Germinal center (tissue), 1 donor: ENCODE results near the gene ERCC5.

Experiments used
- DNase-seq: peaks from one replicate; pipeline ENCODE4 v3.0.0; 2012; ENCODE audit warnings: mixed read lengths, low spot score

The ERCC5 gene

GRCh38 chr13:102845630-102846260 is at the start of gene ERCC5:
ERCC5 (plus strand) TSS chr13:102846032; CDS start chr13:102846267, 235 bp downstream.
- peak; percentile 74 for DNase-seq

- peak; percentile 70 for DNase-seq
These were observed 47.0 kb upstream of the ERCC5 start, which contains the start of the genes BIVM and POGLUT2 for GRCh38 chr13:102798581-102799425. BIVM (plus strand) TSS chr13:102799119; CDS start chr13:102807268, 8,149 bp downstream. POGLUT2 (minus strand) TSS chr13:102798976; CDS start chr13:102798670, 306 bp downstream.

- peak; percentile 15 for DNase-seq
These were observed 46.2 kb upstream of the ERCC5 start for GRCh38 chr13:102799426-102800144.

DNA sequence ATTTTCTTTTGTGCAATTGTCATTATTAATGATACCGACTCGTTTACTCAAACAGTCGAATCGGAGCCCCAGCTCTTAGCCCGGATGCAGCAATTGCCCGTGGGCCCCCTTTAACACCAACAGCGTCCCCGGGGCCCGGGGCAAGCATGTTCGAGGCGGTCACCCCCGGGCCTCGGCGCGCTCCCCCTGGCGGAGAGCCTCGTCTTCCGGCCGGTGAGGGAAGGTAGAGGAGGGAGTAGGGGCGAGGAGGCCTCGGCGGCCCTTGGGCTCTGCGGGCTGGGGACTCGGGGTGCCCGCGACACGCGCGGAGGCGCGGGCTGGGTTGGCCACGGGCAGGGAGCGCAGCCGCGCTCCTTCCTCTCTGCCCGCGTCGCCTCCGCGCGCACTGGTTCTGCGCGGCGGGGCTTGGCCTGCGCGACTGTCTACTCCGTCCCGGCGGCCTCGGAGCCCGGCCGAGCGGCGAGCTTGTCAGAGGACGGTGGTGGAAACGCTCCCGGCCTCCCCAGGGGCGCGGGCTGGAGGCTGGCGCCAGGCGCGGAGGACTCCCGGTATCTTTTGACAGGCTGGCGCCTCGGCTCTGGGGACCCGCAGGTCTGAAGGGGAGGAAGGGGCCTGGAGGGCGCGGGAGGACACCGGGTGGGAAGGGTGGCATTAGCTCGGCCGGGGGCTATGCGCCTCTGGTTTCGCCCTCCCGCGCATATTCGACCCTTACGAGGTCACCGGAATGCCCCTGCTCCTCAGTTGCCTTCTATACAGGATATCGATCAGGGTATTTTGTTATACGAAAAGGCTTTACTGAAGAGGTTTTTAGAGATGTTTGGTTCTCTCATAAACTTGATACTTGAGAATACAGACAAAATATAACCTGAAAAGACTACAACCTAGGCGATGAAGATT is 45.4 kb upstream of the ERCC5 start:
- DNase-seq = peak; percentile 83

GRCh38 chr13:102805680-102806079 is 40.2 kb upstream of the ERCC5 start:
- no peak for DNase-seq

DNA sequence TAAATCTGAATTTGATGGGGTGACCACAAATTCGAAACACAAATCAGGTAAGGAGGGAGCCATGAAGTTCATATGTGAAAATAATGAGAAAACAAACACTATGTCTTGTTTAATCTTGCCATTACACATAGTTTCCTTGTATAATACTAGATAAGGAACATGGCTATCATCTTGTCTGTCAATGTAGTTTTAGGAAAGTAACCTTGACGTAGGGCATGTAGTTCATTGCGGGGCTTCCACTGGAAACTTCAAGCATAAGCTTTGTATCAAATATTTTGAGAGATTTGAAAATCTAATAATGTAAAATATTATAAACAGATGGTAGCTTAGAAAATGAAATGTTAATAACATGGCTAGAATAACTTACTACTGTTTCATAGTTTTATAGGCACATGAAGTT is 38.1 kb upstream of the ERCC5 start:
- DNase-seq = no peak

DNA sequence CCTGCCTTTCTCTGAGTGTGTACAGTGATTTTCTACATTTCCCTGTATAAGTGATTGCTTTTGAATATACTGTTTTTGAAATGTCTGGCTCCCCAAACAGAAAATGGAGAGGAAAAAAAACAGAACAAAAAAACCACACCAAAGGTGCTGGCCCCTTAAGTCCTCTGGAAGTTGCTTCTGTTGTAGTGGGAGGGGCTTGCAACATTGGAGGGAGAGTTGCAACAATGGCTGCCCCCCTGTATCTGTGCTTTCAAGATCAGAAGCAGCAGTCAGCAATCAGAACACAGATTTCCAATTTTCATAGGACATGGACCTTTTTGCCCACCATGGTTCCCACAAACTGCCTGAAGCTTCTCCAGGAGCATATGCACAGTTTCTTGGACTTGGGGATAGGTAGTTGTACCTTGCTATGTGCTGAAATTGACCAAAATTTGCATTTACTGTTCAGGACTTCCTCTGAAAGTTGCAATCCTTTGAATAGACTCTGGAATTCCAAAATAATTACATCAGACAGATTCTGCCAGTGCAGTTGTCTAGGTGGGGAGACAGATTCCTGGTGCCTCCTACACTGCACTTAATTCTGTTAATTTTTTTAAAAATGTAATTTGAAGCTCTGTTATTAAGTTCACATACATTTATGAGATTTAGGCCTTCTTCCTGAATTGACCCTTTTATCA is 33.1 kb upstream of the ERCC5 start:
- DNase-seq = no peak

DNA sequence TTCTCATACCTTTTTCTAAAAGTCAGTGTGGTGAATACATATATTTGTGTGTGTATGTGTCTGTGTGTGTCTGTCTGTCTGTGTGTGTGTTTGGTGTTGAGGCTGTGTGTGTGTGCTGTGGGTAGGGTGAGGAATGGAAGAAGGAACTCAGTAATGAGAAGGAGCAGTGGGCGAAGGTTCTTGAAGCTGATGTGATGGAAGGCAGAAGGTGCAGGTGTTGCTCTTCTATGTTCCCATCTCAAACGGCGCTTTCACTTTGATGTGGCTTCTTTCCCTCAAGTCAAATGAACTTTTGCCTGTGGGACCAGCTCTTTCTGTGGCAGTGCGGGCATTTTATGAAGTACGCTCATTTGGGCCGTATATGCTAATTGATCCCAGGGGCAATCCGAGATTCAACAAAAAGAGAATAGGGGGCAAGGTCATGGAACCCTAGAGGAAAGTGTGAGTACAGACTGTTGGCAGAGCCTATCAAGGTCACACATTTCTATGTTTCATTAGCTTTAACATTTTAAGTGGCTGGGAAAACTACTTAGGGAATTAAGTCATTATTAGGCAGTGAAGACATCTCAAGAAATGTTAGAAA is 31.7 kb upstream of the ERCC5 start:
- no peak for DNase-seq

GRCh38 chr13:102814793-102815192 is 31.0 kb upstream of the ERCC5 start:
- no peak for DNase-seq

DNA sequence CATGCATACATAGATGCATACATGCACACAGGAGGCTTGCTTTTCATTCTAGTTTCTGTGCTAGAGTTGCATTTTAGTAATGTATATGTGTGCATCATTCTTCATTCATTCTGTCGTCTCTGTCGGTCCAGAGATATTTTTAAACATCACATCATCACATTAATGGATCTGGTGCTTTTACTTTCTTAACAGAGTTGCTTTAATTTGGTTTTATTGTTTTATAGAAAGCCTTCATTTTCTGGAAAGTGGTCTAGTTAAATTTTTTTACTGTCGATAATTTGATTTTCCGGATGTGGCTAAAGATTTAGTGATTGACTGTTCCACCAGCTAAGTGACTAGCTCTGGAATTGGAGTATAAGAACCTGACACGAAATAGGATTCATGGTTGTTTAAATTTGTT is 30.0 kb upstream of the ERCC5 start:
- no peak for DNase-seq

GRCh38 chr13:102816708-102817107 is 29.1 kb upstream of the ERCC5 start:
- DNase-seq = no peak

DNA sequence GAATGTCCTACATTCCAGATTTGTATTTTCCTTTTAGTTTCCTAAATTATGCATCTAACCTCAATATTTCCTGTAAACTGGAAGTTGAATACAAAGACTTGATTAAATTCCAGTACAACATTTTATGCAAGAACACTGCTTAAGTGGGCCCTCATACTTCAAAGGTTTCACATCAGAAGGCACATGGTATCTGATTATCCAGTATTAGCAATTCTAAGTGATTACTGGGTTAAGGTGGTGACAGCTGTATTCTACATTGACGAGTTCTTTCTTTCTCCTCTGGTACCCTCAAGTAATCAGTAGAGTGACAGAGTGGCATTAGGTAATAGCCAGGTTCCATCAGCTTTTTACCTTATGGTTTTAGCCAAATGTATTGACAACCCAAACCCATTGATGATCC is 28.6 kb upstream of the ERCC5 start:
- no peak for DNase-seq

DNA sequence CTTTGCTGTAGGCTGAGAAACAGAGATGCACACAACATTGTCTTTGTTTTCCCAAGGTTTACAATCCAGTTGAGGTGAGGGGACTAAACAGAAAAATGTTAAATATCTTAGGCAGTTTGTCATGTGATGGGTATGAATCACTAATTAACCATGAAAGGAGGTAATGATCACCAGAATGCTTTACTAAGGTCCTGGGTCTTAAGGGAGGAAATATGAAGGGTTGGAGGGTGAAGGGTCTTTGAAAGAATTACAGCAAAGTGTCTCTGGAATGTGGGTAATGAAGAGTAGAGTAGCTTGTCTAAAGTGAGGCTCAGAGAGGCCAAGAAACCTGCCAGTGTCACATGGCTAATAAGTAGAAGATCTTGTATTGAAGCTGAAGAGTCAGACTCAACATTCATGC is 27.9 kb upstream of the ERCC5 start:
- DNase-seq = no peak

DNA sequence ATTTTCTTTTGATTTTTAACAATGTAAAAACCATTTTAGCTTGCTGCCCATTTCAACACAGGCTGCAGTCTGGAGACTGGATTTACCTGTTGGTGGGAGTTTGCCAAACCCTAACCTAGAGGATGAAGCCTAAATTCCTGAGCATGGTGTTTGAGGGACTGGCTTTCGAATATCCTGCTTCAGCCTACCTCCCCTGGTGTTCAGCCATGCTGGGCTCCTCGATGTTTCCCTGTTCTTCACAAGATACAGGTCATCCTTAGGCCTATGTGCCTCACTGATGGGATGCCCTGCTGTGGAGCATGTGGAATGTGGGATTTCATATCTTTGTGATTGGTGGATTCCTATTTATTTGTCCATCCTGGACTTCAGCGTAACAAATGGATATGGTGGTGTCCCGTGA is 20.4 kb upstream of the ERCC5 start:
- no peak for DNase-seq

DNA sequence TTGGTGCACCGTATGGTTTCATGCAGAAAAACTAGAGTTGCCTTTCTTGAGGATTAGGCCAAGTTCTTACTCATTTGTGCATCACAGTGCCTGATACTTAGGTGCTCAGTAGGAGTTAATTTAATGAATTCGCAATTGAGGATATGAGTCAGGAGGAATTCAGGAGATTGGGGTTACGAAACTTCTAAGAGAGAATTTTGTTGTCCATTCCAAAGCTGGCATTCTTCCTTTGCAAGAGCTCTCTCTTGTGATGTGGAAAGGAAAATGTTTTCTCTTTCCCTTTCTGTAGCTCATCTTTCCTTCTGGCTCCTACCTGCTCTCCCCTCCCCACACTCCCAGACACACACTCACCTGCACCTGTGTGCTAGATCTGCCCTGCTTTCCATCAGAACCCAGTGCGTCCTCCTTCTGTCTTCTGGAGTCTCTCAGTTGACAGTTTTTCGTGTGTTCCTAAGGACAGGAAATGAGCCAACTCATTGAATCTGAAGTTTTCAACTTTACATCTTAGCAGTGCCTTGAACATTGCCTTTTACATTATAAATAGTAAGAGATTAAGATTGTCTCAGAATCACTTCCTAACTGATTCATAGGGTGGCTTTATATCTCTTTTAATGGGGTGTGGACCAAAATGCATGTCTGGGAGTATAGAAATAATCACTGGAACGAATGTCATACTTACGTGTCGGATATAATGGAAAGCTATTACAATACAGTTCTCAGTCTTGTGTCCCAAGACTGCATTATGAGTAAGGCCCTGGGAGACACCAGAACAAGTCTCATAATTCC is 19.7 kb upstream of the ERCC5 start:
- no peak for DNase-seq

GRCh38 chr13:102830646-102831045 is 15.2 kb upstream of the ERCC5 start:
- DNase-seq = no peak

DNA sequence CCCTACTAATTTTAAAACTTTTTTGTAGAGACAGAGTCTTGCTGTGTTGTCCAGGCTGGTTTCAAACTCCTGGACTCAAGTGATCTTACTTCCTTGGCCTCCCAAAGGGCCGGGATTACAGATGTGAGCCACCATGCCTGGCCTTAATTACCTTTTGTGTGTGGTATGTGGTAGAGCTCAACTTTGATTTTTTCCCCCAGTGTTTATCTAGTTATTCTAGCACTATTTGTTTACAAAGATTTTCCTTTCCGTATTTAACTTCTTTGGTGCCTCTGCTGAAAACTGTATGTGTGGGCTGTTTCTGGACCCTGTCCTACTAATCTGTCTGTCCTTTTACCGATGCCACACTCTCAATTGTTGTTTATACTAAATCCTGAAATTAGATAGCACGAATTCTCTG is 9.4 kb upstream of the ERCC5 start:
- DNase-seq = no peak

DNA sequence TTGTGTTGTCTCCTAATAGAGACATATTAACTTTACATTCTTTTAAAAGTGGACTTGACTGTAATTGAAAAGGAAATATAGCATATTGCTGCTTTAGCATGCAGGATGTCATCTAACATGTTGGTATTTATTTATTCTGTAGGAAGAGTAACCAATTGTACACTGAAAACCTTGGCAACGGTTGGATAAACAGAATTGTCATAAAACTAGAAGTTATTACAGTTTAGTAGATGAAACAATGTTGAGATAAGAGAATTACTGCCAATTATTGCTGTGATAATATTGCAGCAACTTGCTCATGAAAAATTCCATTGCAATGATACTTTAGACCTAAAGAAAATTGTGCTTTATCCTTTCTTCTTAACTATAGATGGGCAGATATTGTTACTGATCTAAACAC is 7.6 kb upstream of the ERCC5 start:
- DNase-seq = no peak

DNA sequence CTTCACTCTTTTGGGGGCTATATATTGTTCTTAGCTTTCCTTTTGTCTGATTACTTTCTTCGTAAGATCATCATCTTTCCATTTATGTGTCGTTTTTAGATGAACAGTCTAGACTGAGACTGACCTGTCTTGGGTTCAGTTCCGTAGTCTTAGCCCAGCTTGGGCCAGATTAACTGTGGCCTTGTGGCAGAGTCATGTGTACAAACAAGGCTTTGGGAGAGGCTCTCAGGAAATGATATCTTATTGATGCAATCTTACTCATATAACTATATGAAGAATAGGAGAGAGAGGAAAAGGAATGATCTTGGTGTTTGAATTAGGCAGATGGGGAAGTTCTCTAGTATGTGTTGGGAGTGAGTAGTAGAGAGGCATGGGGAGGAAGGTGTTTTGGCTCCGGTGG is 6.8 kb upstream of the ERCC5 start:
- no peak for DNase-seq

GRCh38 chr13:102839462-102839861 is 6.4 kb upstream of the ERCC5 start:
- no peak for DNase-seq
